ENCODE measurements around the gene MRPL21. TPM values are rescaled to one million over a fixed set of nuclear protein-coding genes. Genes with fewer than 3 reads are reported as not detected.

MRPL21 gene
- total and polyA plus RNA-seq, 2 donors from 2014 or later: 45.0 to 147 TPM

DNA sequence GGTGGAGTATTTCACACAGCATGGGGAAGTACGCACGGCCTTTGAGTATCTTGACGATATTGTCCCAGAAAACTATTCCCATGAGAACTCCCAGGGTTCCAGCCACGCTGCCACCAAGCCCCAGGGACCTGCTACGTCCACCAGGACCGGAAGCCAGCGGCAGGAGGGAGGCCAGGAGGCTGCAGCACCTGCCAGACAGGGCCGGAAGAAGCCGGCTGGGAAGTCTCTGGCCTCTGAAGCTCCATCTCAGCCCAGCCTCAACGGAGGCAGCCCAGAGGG, 32.7 kb upstream of the MRPL21 start:
- Histone ChIP-seq H3K9me3 (ENCODE audit: control insufficient read depth in 2 of 3, insufficient read depth in 1 of 3, low read length in 3 of 3) (no peaks in the 10 kb centered on the region), H3K4me1 (ENCODE audit: control insufficient read depth in 2 of 3, insufficient read depth in 2 of 3, low read depth in 1 of 3, low read length in 3 of 3) (no peaks in the 10 kb centered on the region), H3K9ac (ENCODE audit: low read length in 3 of 3) (no peak overlapping the region), H3K36me3 (ENCODE audit: control insufficient read depth in 2 of 3, insufficient read depth in 3 of 3, low read length in 3 of 3) (peaks cover 0 to 24% (median 16%) of the 10 kb centered on the region in 3 donors), H3K27ac (ENCODE audit: low read depth in 2 of 2, low read length in 2 of 2) (no peak overlapping the region), H3K27me3 (ENCODE audit: control insufficient read depth, insufficient read depth, low read length) (no peaks in the 10 kb centered on the region), H3K4me3 (ENCODE audit: low read length in 3 of 3) (no peak overlapping the region)
- TF ChIP-seq, protein P1, sequence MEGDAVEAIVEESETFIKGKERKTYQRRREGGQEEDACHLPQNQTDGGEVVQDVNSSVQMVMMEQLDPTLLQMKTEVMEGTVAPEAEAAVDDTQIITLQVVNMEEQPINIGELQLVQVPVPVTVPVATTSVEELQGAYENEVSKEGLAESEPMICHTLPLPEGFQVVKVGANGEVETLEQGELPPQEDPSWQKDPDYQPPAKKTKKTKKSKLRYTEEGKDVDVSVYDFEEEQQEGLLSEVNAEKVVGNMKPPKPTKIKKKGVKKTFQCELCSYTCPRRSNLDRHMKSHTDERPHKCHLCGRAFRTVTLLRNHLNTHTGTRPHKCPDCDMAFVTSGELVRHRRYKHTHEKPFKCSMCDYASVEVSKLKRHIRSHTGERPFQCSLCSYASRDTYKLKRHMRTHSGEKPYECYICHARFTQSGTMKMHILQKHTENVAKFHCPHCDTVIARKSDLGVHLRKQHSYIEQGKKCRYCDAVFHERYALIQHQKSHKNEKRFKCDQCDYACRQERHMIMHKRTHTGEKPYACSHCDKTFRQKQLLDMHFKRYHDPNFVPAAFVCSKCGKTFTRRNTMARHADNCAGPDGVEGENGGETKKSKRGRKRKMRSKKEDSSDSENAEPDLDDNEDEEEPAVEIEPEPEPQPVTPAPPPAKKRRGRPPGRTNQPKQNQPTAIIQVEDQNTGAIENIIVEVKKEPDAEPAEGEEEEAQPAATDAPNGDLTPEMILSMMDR (IDR thresholded peaks at IDR 0.05; ENCODE audit: borderline replicate concordance, extremely low read depth, insufficient read depth): no peak
- FAIRE-seq (no peak), DNase-seq (peak in 1 of 5 donors; percentile 47)
- intact Hi-C loops (cut with DNase I): no loop called here

DNA sequence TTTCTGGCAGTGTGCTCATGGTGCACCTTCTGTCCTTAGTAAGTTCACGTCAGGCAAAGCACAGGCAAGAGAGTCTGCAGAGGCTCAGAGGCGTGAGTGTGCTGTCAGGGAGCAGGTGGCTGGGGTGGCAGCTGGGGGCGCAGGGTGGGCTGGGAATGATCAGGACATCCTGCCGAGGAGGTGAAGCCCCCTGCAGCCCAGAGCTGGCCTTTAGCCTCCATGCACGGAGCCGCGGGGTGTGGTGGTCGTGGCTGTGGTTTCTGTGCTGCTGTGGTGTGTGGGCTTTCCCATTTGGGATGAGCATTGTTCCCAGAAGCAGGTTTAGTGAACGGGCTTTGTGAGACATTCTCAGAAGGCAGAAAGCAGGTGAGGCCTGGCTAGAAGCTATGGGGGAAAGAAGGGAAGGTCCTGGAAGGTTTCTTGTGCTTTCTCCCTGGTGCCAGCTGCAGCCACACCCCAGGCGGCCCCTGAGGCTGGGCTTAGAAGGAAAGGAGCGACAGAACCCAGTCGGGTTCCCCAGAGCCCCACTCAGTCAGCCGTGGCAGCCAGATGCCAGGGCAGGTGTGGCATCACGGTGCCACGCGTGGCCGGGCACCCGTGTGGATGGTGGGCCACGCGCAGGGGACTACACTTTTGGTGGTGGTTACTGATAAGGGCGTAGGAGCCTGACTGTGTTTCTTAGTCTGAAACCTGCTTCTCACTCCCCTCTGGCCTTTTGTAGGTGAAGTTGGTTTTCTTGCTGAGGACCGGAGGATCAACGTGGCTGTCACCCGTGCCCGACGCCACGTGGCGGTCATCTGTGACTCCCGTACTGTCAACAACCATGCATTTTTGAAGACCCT, 32.1 kb upstream of the MRPL21 start:
- TF ChIP-seq, protein P1 (IDR thresholded peaks at IDR 0.05; ENCODE audit: borderline replicate concordance, extremely low read depth, insufficient read depth): no peak
- H3K27ac ChIP-seq (ENCODE audit: low read depth in 2 of 2, low read length in 2 of 2): no peak overlapping the region
- no peak overlapping the region for H3K9ac ChIP-seq (ENCODE audit: low read length in 3 of 3)
- H3K9me3 ChIP-seq (ENCODE audit: control insufficient read depth in 2 of 3, insufficient read depth in 1 of 3, low read length in 3 of 3): no peaks in the 10 kb centered on the region
- peaks cover 0 to 24% (median 16%) of the 10 kb centered on the region in 3 donors for H3K36me3 ChIP-seq (ENCODE audit: control insufficient read depth in 2 of 3, insufficient read depth in 3 of 3, low read length in 3 of 3)
- no peaks in the 10 kb centered on the region for H3K4me1 ChIP-seq (ENCODE audit: control insufficient read depth in 2 of 3, insufficient read depth in 2 of 3, low read depth in 1 of 3, low read length in 3 of 3)
- H3K27me3 ChIP-seq (ENCODE audit: control insufficient read depth, insufficient read depth, low read length): no peaks in the 10 kb centered on the region
- DNase-seq (peak in 1 of 5 donors; percentile 37), FAIRE-seq (no peak)
- no peak overlapping the region for H3K4me3 ChIP-seq (ENCODE audit: low read length in 3 of 3)
- intact Hi-C loops (cut with DNase I): no loop called here

DNA sequence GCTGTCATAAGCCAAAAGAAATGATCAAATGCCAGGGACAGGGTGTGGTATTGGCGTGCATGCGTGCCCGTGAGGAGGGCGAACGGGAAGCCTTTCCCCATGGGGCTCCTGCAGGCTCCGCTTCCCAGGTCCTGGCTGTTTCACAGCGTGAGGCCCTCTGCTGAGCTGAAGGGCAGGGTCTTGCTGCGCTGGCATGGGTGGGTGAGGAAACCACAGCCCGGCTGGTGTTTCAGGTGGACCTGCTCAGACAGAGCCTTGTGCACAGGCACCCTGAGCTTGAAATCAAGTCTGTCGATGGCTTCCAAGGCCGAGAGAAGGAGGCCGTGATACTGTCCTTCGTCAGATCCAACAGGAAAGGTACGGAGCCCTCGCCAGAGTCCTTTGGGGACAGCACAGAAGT, 31.4 kb upstream of the MRPL21 start:
- no peak overlapping the region for H3K9ac ChIP-seq (ENCODE audit: low read length in 3 of 3)
- no peak overlapping the region for H3K27ac ChIP-seq (ENCODE audit: low read depth in 2 of 2, low read length in 2 of 2)
- no peaks in the 10 kb centered on the region for H3K9me3 ChIP-seq (ENCODE audit: control insufficient read depth in 2 of 3, insufficient read depth in 1 of 3, low read length in 3 of 3)
- no peaks in the 10 kb centered on the region for H3K27me3 ChIP-seq (ENCODE audit: control insufficient read depth, insufficient read depth, low read length)
- no peaks in the 10 kb centered on the region for H3K4me1 ChIP-seq (ENCODE audit: control insufficient read depth in 2 of 3, insufficient read depth in 2 of 3, low read depth in 1 of 3, low read length in 3 of 3)
- intact Hi-C loops (cut with DNase I): no loop called here
- TF ChIP-seq, protein P1 (IDR thresholded peaks at IDR 0.05; ENCODE audit: borderline replicate concordance, extremely low read depth, insufficient read depth): no peak
- DNase-seq (peak in 1 of 5 donors; percentile 63), FAIRE-seq (no peak)
- peaks cover 0 to 24% (median 21%) of the 10 kb centered on the region in 3 donors for H3K36me3 ChIP-seq (ENCODE audit: control insufficient read depth in 2 of 3, insufficient read depth in 3 of 3, low read length in 3 of 3)
- no peak overlapping the region for H3K4me3 ChIP-seq (ENCODE audit: low read length in 3 of 3)

Measured in kidney (tissue), 14 donors.